ENCODE results near the gene ARHGAP30. TPM values are rescaled to one million over a fixed set of nuclear protein-coding genes. Genes with fewer than 3 reads are reported as not detected.
"Not testable (repeated sequence)": the region's sequence is repeated elsewhere in the genome, so short reads cannot be mapped to it uniquely, and the experiment has no call there.

Gene ARHGAP30
- total and polyA plus RNA-seq, 2 of the 4 experiments (the other 2 are of a cell fraction), result 0.02 TPM; not detected in 1

GRCh38 chr1:161117759-161118581, 48.3 kb upstream of the ARHGAP30 start, which contains the start of the genes NIT1 and PFDN2 (continued):
- TF ChIP-seq CEBPB (IDR thresholded peaks at IDR 0.05; ENCODE audit: low read depth, low read length) (peak; percentile 71), FOS (IDR thresholded peaks at IDR 0.05; ENCODE audit: low read depth, low read length) (no peak), MAFK (IDR thresholded peaks at IDR 0.05; ENCODE audit: low read depth, low read length) (no peak)

GRCh38 chr1:161115961-161116360, 46.3 kb upstream of the ARHGAP30 start:
- ATAC-seq (ENCODE audit: low read depth); H4K8ac ChIP-seq (ENCODE audit: low read depth in 2 of 2, low read length in 2 of 2); H2BK120ac ChIP-seq (ENCODE audit: low read depth, low read length); intact Hi-C loops (cut with micrococcal nuclease); H2BK5ac ChIP-seq (ENCODE audit: low read depth, low read length, poor library complexity, severe bottlenecking); H4K5ac ChIP-seq (ENCODE audit: low read depth, low read length); H2BK15ac ChIP-seq (ENCODE audit: low read depth, low read length); H3K4me2 ChIP-seq (ENCODE audit: low read depth, low read length); H2AK5ac ChIP-seq (ENCODE audit: low read depth, low read length); H3K4ac ChIP-seq (ENCODE audit: low read depth, low read length); DNase-seq; H3K56ac ChIP-seq (ENCODE audit: extremely low read depth, insufficient read depth, low read length); H3K4me3 ChIP-seq (ENCODE audit: insufficient read depth, low read depth, low read length); H4K91ac ChIP-seq (ENCODE audit: insufficient read depth, low read depth, low read length); CTCF ChIA-PET; POLR2A ChIA-PET (ENCODE audit: unreplicated experiment); H3K23ac ChIP-seq (ENCODE audit: low read depth, low read length); in situ Hi-C loops (cut with MboI; ENCODE audit: low sequenced_read_pairs); H3K27ac ChIP-seq (ENCODE audit: insufficient read depth, low read length); H2BK20ac ChIP-seq (ENCODE audit: low read depth, low read length); H3K14ac ChIP-seq (replicated peaks; ENCODE audit: low read depth, low read length); H2AK9ac ChIP-seq (replicated peaks; ENCODE audit: low read depth, low read length, poor library complexity); dilution Hi-C loops (cut with HindIII; ENCODE audit: low sequenced_read_pairs, unreplicated experiment); H3K27me3 ChIP-seq (ENCODE audit: control insufficient read depth, insufficient read depth, low read length); H3K9ac ChIP-seq (ENCODE audit: low read depth, low read length); H3K18ac ChIP-seq (ENCODE audit: low read depth, low read length); H2AFZ ChIP-seq (replicated peaks; ENCODE audit: low read length, poor library complexity); H3K9me3 ChIP-seq (ENCODE audit: control insufficient read depth, insufficient read depth, low read length): not testable (repeated sequence)
- H3K36me3 ChIP-seq (ENCODE audit: control insufficient read depth, insufficient read depth, low read length), result peaks cover 14% of the 10 kb centered on the region
- whole genome bisulfite sequencing, 2 experiments (ENCODE audit: extremely low coverage in 2 of 2, insufficient read length in 1 of 2), result 88% methylated on average over 3 of the region's 6 CpGs; no CpG with 5 or more reads in 1 of the 2 experiments
- H3K4me1 ChIP-seq (ENCODE audit: control insufficient read depth, insufficient read depth, low read length), result peaks cover 16% of the 10 kb centered on the region
- peaks cover 30% of the 10 kb centered on the region for H3K9me1 ChIP-seq (ENCODE audit: insufficient read depth, low read length)
- peaks cover 46% of the 10 kb centered on the region for H4K20me1 ChIP-seq (ENCODE audit: insufficient read depth, low read length)
- BruUV-seq (replicated peaks), result TSS peak; percentile 31
- H3K79me1 ChIP-seq (ENCODE audit: low read depth in 1 of 2, low read length in 2 of 2), result peaks cover 28 to 89% of the 10 kb centered on the region in 2 experiments

Measured in IMR-90 (cell line).